Kidney epithelial cell (primary cell): ENCODE data around the gene RNF217. TPM values are rescaled to one million over a fixed set of nuclear protein-coding genes. Genes with fewer than 3 reads are reported as not detected.

Experiments
- DNase-seq: peaks from one replicate; pipeline ENCODE4 v3.0.0-alpha.2; 2010; ENCODE audit warnings: low read depth
- H3K27me3 ChIP-seq: 2 replicates; pipeline ENCODE4 v1.6.0; 2011; ENCODE audit warnings: low read length; ENCODE audit not compliant: control insufficient read depth, insufficient read depth
- H3K36me3 ChIP-seq: 2 replicates; pipeline ENCODE4 v1.5.1; 2011; ENCODE audit warnings: low read length; ENCODE audit not compliant: control insufficient read depth, insufficient read depth
- H3K4me3 ChIP-seq: 2 replicates; pipeline ENCODE4 v1.5.1; 2011; ENCODE audit warnings: low read depth, mild to moderate bottlenecking, control low read depth, low read length
- CTCF ChIP-seq: IDR thresholded peaks from 2 replicates; pipeline ENCODE4 v1.5.1; 2011; ENCODE audit warnings: mild to moderate bottlenecking, moderate library complexity, low read length, control low read depth, inconsistent platforms; ENCODE audit not compliant: insufficient read depth, poor library complexity, severe bottlenecking
- total RNA-seq: library from RNA; depleted of rRNA; stranded (reverse); fragments of >200 nt; gene quantifications from 2 replicates; pipeline ENCODE4 v1.2.3, GENCODE V29; 2015

The RNF217 gene
- total RNA-seq, 1 donor from 2014 or later = 22.1 TPM

- peak; percentile 87 for DNase-seq
- Histone ChIP-seq H3K4me3 (no peak overlapping the region), H3K27me3 (no peaks in the 10 kb centered on the region), H3K36me3 (no peaks in the 10 kb centered on the region)
- TF ChIP-seq CTCF = no peak
Measured at GRCh38 chr6:125008261-125008703, 46.0 kb downstream of the RNF217 start.

GRCh38 chr6:125008957-125009356, 46.7 kb downstream of the RNF217 start:
- Histone ChIP-seq H3K4me3 (no peak overlapping the region), H3K36me3 (no peaks in the 10 kb centered on the region), H3K27me3 (no peaks in the 10 kb centered on the region)
- TF ChIP-seq CTCF = no peak
- no peak for DNase-seq

GRCh38 chr6:125009578-125009977, 47.3 kb downstream of the RNF217 start:
- no peaks in the 10 kb centered on the region for H3K27me3 ChIP-seq
- TF ChIP-seq CTCF = no peak
- DNase-seq = no peak
- H3K4me3 ChIP-seq = no peak overlapping the region
- no peaks in the 10 kb centered on the region for H3K36me3 ChIP-seq

GRCh38 chr6:125013938-125014660, 51.9 kb downstream of the RNF217 start:
- H3K27me3 ChIP-seq = no peaks in the 10 kb centered on the region
- no peaks in the 10 kb centered on the region for H3K36me3 ChIP-seq
- no peak for TF ChIP-seq CTCF
- no peak for DNase-seq
- H3K4me3 ChIP-seq = no peak overlapping the region

- no peaks in the 10 kb centered on the region for H3K36me3 ChIP-seq
- DNase-seq = no peak
- no peak overlapping the region for H3K4me3 ChIP-seq
- no peak for TF ChIP-seq CTCF
- H3K27me3 ChIP-seq = no peaks in the 10 kb centered on the region
Measured at GRCh38 chr6:125014661-125014957, 52.4 kb downstream of the RNF217 start.

- Histone ChIP-seq H3K36me3 (peaks cover 2% of the 10 kb centered on the region), H3K4me3 (no peak overlapping the region), H3K27me3 (no peaks in the 10 kb centered on the region)
- TF ChIP-seq CTCF = no peak
- no peak for DNase-seq
Measured at GRCh38 chr6:125015152-125015551, 52.9 kb downstream of the RNF217 start.
